Keratinocyte (primary cell): ENCODE results near the gene CRTC3. TPM values are rescaled to one million over a fixed set of nuclear protein-coding genes. Genes with fewer than 3 reads are reported as not detected.

Experiments used
- DNase-seq: peaks from one replicate; pipeline ENCODE4 v3.0.0-alpha.2; 2011; ENCODE audit warnings: low read depth, missing footprints, low spot score
- FAIRE-seq: peaks from 2 replicates; lab custom pipeline; 2011; peaks lifted over from hg19 to GRCh38; lab: Jason Lieb, UNC
- H2AFZ ChIP-seq: 2 replicates; pipeline ENCODE4 v1.6.0; 2012; ENCODE audit warnings: low read length, control low read depth, inconsistent platforms; ENCODE audit not compliant: control insufficient read depth
- H3K27ac ChIP-seq: 2 replicates; pipeline ENCODE4 v1.5.1; 2011; ENCODE audit warnings: low read length; ENCODE audit not compliant: control insufficient read depth, insufficient read depth
- H3K27me3 ChIP-seq: 3 replicates; pipeline ENCODE4 v1.6.0; 2011; ENCODE audit warnings: low read length; ENCODE audit not compliant: control insufficient read depth, insufficient read depth; ENCODE audit errors: extremely low read depth
- H3K36me3 ChIP-seq, 2 experiments: 2 replicates in 1 of 2; 3 replicates in 1 of 2; pipeline ENCODE4 v1.5.1; 2011; ENCODE audit warnings: low read length in 2 of 2, mild to moderate bottlenecking in 1 of 2; ENCODE audit not compliant: control insufficient read depth in 2 of 2, insufficient read depth in 2 of 2; ENCODE audit errors: extremely low read depth in 1 of 2
- H3K4me1 ChIP-seq: 3 replicates; pipeline ENCODE4 v1.5.1; 2011; ENCODE audit warnings: low read length; ENCODE audit not compliant: control insufficient read depth, insufficient read depth; ENCODE audit errors: extremely low read depth
- H3K4me2 ChIP-seq: 3 replicates; pipeline ENCODE4 v1.6.0; 2011; ENCODE audit warnings: low read depth, low read length; ENCODE audit not compliant: control insufficient read depth, insufficient read depth; ENCODE audit errors: extremely low read depth
- H3K4me3 ChIP-seq, 3 experiments: fragments of 200-600 bp in 1 of 3; sonication (generic) in 1 of 3; 2 replicates in 2 of 3; 3 replicates in 1 of 3; pipeline ENCODE4 v1.5.1; 2011 to 2016; ENCODE audit warnings: low read length in 3 of 3, mild to moderate bottlenecking in 3 of 3, control low read depth in 2 of 3, inconsistent platforms in 1 of 3, low read depth in 1 of 3, mixed read lengths in 1 of 3, mixed run types in 1 of 3, moderate library complexity in 1 of 3; ENCODE audit not compliant: control insufficient read depth in 2 of 3, insufficient read depth in 2 of 3; ENCODE audit errors: extremely low read depth in 1 of 3
- H3K79me2 ChIP-seq: 2 replicates; pipeline ENCODE4 v1.6.0; 2012; ENCODE audit warnings: low read length; ENCODE audit not compliant: control insufficient read depth, insufficient read depth
- H3K9ac ChIP-seq: 3 replicates; pipeline ENCODE4 v1.6.0; 2011; ENCODE audit warnings: low read length; ENCODE audit not compliant: control insufficient read depth, insufficient read depth; ENCODE audit errors: extremely low read depth
- H3K9me1 ChIP-seq: 3 replicates; pipeline ENCODE4 v1.6.0; 2011; ENCODE audit warnings: low read length; ENCODE audit not compliant: control insufficient read depth, insufficient read depth; ENCODE audit errors: extremely low read depth
- H3K9me3 ChIP-seq: 2 replicates; pipeline ENCODE4 v1.5.1; 2012; ENCODE audit warnings: low read depth, low read length; ENCODE audit not compliant: control insufficient read depth
- H4K20me1 ChIP-seq: 3 replicates; pipeline ENCODE4 v1.6.0; 2011; ENCODE audit warnings: low read length; ENCODE audit not compliant: control insufficient read depth, insufficient read depth; ENCODE audit errors: extremely low read depth
- CTCF ChIP-seq, 3 experiments: IDR thresholded peaks in 1 of 3; conservative IDR thresholded peaks in 1 of 3; optimal IDR thresholded peaks in 1 of 3; 2 replicates in 2 of 3; 3 replicates in 1 of 3; pipeline versions ENCODE3 to v1.5.1; 2011; ENCODE audit warnings: low read length in 3 of 3, mild to moderate bottlenecking in 3 of 3, moderate library complexity in 2 of 3, control low read depth in 1 of 3, inconsistent platforms in 1 of 3; ENCODE audit not compliant: insufficient read depth in 2 of 3; ENCODE audit errors: extremely low read depth in 1 of 3
- EZH2 ChIP-seq: IDR thresholded peaks from one replicate; pipeline ENCODE4 v1.6.1; 2012; ENCODE audit warnings: inconsistent platforms, mild to moderate bottlenecking, low read length, moderate library complexity
- dilution Hi-C: fragments of 300-500 bp; cut with MboI; formaldehyde crosslinking; loops from one replicate; pipeline ENCODE4 v1.7.0; 2020; ENCODE audit warnings: low sequenced_read_pairs; ENCODE audit not compliant: extremely low pct_ligation_motif_present
- polyA plus RNA-seq, 5 experiments: library from polyadenylated mRNA; depleted of rRNA in 3 of 5; stranded (reverse) in 3 of 5; stranded (forward) in 1 of 5; unstranded in 1 of 5; fragments of >200 nt; gene quantifications; 1 replicate in 1 of 5; 2 replicates in 3 of 5; 3 replicates in 1 of 5; pipeline versions ENCODE4 v1.2.1 to v1.2.3, GENCODE V29; 2011 to 2012; ENCODE audit warnings: missing spikeins in 2 of 5, low read depth in 1 of 5, low replicate concordance in 1 of 5

Gene CRTC3
- polyA plus RNA-seq, 1 donor (not counting 4 experiments of a cell fraction or from before 2014, with no cell fraction given): 11.9 TPM

DNA sequence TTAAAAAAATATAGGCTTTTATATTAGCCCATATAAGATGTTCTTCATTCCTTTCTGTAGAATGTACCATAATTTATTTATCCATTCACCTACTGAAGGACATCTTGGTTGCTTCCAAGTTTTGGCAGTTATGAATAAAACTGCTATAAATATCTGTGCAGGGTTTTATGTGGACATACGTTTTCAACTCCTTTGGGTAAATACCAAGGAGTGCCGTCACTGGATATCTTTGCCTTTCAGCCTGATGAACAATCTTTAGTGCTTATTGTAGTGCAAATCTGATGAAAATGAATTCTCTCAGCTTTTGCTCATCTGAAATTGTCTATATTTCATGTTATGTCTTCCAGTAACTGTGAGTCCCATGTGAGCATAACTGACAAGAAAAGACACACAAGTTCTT is 160.9 kb downstream of the CRTC3 start:
- H4K20me1 ChIP-seq: no peaks in the 10 kb centered on the region
- no peak overlapping the region for H2AFZ ChIP-seq
- no peak overlapping the region for H3K27ac ChIP-seq
- no peak overlapping the region for H3K9ac ChIP-seq
- H3K4me3 ChIP-seq: no peak overlapping the region
- TF ChIP-seq EZH2 (no peak), CTCF (optimal IDR thresholded peaks at IDR 0.05 in 1 of 3, IDR thresholded peaks at IDR 0.05 in 1 of 3, conservative IDR thresholded peaks at IDR 0.05 in 1 of 3; ENCODE audit: extremely low read depth in 1 of 3, insufficient read depth in 2 of 3, low read length in 3 of 3) (no peak)
- dilution Hi-C loops: no loop called here
- no peaks in the 10 kb centered on the region for H3K27me3 ChIP-seq
- H3K4me1 ChIP-seq: no peaks in the 10 kb centered on the region
- H3K4me2 ChIP-seq: no peak overlapping the region
- no peaks in the 10 kb centered on the region for H3K79me2 ChIP-seq
- FAIRE-seq (no peak), DNase-seq (no peak)
- no peaks in the 10 kb centered on the region for H3K9me3 ChIP-seq
- no peaks in the 10 kb centered on the region for H3K9me1 ChIP-seq
- H3K36me3 ChIP-seq: no peaks in the 10 kb centered on the region

GRCh38 chr15:90691369-90691768 is 161.6 kb downstream of the CRTC3 start:
- H3K9me3 ChIP-seq: no peaks in the 10 kb centered on the region
- H3K4me3 ChIP-seq: no peak overlapping the region
- H2AFZ ChIP-seq: no peak overlapping the region
- dilution Hi-C loops: no loop called here
- no peaks in the 10 kb centered on the region for H3K79me2 ChIP-seq
- no peak for TF ChIP-seq EZH2
- peak in 1 of 3 experiments; percentile 7 for TF ChIP-seq CTCF (optimal IDR thresholded peaks at IDR 0.05 in 1 of 3, IDR thresholded peaks at IDR 0.05 in 1 of 3, conservative IDR thresholded peaks at IDR 0.05 in 1 of 3; ENCODE audit: extremely low read depth in 1 of 3, insufficient read depth in 2 of 3, low read length in 3 of 3)
- FAIRE-seq (no peak), DNase-seq (no peak)
- H3K36me3 ChIP-seq: no peaks in the 10 kb centered on the region
- no peak overlapping the region for H3K4me2 ChIP-seq
- no peak overlapping the region for H3K9ac ChIP-seq
- H3K27ac ChIP-seq: no peak overlapping the region
- no peaks in the 10 kb centered on the region for H4K20me1 ChIP-seq
- H3K4me1 ChIP-seq: no peaks in the 10 kb centered on the region
- H3K27me3 ChIP-seq: no peaks in the 10 kb centered on the region
- H3K9me1 ChIP-seq: no peaks in the 10 kb centered on the region
